Muscle of back (tissue), 13 donors: Measurements from ENCODE around the gene CMPK1. TPM values are rescaled to one million over a fixed set of nuclear protein-coding genes. Genes with fewer than 3 reads are reported as not detected.
"Not testable (repeated sequence)": the region's sequence is repeated elsewhere in the genome, so short reads cannot be mapped to it uniquely, and the experiment has no call there.

Source experiments
- DNase-seq, 3 donors: peaks; one replicate each; pipeline versions ENCODE4 v3.0.0 to v3.0.0-alpha.2; 2013
- long read RNA-seq, 9 donors: transcript quantifications; one replicate each; lab custom pipeline, GENCODE V29; 2026
- polyA plus RNA-seq, 10 donors: library from polyadenylated mRNA; unstranded; fragments of 120-200 nt; gene quantifications; one replicate each; pipeline ENCODE4 v1.2.1, GENCODE V29; 2013; ENCODE audit not compliant: insufficient read length in 10 of 10

Gene CMPK1, protein sequence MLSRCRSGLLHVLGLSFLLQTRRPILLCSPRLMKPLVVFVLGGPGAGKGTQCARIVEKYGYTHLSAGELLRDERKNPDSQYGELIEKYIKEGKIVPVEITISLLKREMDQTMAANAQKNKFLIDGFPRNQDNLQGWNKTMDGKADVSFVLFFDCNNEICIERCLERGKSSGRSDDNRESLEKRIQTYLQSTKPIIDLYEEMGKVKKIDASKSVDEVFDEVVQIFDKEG
- 10 to 100 TPM; 58.8 to 77.3 (median 70.8) TPM for polyA plus RNA-seq
- long read RNA-seq, donor 1, transcript CMPK1-203 (6 exons, 2,930 nt): major isoform, 20 of 20 reads
- long read RNA-seq, donor 1, partial matches to known transcripts: 0 of 20 reads
- long read RNA-seq, donor 1, other reads (novel, unspliced or antisense): 0 of 20 reads
- long read RNA-seq, donor 2, transcript CMPK1-203 (6 exons, 2,930 nt): major isoform, 21 of 38 reads
- long read RNA-seq, donor 2, partial matches to known transcripts: 17 of 38 reads
- long read RNA-seq, donor 2, other reads (novel, unspliced or antisense): 0 of 38 reads
- long read RNA-seq, donor 3: 0 reads
- long read RNA-seq, donor 4, transcript CMPK1-203 (6 exons, 2,930 nt): major isoform, 25 of 25 reads
- long read RNA-seq, donor 4, partial matches to known transcripts: 0 of 25 reads
- long read RNA-seq, donor 4, other reads (novel, unspliced or antisense): 0 of 25 reads
- long read RNA-seq, donor 5, transcript CMPK1-203 (6 exons, 2,930 nt): major isoform, 30 of 32 reads
- long read RNA-seq, donor 5, partial matches to known transcripts: 0 of 32 reads
- long read RNA-seq, donor 5, other reads (novel, unspliced or antisense): 0 of 32 reads
- long read RNA-seq, donor 6, transcript CMPK1-203 (6 exons, 2,930 nt): major isoform, 24 of 25 reads
- long read RNA-seq, donor 6, partial matches to known transcripts: 0 of 25 reads
- long read RNA-seq, donor 6, other reads (novel, unspliced or antisense): 0 of 25 reads
- long read RNA-seq, donor 7, transcript CMPK1-203 (6 exons, 2,930 nt): major isoform, 20 of 22 reads
- long read RNA-seq, donor 7, partial matches to known transcripts: 0 of 22 reads
- long read RNA-seq, donor 7, other reads (novel, unspliced or antisense): 0 of 22 reads
- long read RNA-seq, donor 8, transcript CMPK1-203 (6 exons, 2,930 nt): major isoform, 19 of 19 reads
- long read RNA-seq, donor 8, partial matches to known transcripts: 0 of 19 reads
- long read RNA-seq, donor 8, other reads (novel, unspliced or antisense): 0 of 19 reads
- long read RNA-seq, donor 9, partial matches to known transcripts: 0 of 5 reads
- long read RNA-seq, donor 9, other reads (novel, unspliced or antisense): 0 of 5 reads

DNA sequence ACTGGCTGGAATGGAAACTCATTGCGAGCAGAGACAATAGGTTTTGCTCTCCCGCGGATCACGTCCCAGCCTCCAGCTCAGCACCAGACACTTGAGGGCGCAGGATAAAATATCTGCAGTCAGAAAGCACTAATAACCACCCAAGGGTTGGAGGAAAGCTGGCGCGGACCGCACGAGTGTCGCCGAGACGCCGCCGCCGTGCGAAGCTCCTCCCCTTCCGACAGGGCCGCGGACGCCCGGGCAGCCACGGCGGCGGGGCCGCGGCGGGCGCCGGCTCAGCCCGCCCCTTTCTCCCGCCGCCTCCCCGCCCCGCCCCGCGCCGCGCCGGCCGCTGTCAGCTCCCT lies at the start of gene CMPK1:
Gene CMPK1, plus strand, starts transcription at position 213 of the 344 bp plus-strand sequence. CDS start 156 bp downstream, outside the sequence.
- peak; percentile 83 to 93 (median 88) for DNase-seq

DNA sequence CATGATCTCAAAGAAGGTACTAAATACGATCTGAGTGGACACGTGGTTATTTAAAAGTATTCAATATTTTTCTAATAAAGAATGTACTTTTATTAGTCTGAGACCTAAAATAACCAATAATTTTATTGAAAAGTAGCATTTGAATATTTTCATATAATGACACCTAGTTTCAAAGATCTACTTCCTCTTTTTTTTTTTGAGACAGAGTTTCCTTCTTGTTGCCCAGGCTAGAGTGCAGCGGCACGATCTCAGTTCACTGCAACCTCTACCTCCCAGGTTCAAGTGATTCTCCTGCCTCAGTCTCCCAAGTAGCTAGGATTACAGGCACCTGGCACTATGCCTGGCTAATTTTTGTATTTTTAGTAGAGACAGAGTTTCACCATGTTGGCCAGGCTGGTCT lies 45.5 kb upstream of the CMPK1 start:
- not testable (repeated sequence) for DNase-seq

DNA sequence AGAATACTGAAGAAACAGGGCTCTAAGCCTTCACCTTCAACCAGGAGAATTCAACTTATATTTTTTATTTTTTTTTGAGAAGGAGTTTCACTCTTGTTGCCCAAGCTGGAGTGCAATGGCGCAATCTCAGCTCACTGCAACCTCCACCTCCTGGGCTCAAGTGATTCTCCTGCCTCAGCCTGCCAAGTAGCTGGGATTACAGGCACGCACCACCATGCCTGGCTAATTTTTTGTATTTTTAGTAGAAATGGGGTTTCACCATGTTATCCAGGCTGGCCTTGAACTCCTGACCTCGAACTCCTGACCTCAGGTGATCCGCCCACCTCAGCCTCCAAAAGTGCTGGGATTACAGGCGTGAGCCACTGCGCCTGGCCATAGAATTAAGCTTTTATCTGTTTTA lies 38.7 kb upstream of the CMPK1 start:
- DNase-seq: not testable (repeated sequence)

DNA sequence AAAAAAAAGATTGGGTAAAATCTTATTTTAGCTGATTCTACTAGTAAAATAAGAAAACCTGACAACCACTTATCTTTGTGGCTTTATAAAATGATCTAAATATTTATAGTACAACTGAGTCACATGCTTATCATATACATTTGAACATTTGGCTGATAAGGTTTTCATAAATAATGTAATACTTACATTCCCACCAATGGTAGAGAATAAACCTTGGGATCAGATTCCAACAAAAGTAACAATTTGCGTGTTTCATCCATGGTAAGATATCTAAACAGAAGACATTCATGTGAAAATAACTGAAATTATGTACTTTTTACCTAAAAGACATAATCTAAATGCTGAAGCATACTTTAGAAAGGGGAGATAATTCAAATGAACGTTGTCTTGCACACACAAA lies 38.0 kb upstream of the CMPK1 start:
- no peak for DNase-seq

DNA sequence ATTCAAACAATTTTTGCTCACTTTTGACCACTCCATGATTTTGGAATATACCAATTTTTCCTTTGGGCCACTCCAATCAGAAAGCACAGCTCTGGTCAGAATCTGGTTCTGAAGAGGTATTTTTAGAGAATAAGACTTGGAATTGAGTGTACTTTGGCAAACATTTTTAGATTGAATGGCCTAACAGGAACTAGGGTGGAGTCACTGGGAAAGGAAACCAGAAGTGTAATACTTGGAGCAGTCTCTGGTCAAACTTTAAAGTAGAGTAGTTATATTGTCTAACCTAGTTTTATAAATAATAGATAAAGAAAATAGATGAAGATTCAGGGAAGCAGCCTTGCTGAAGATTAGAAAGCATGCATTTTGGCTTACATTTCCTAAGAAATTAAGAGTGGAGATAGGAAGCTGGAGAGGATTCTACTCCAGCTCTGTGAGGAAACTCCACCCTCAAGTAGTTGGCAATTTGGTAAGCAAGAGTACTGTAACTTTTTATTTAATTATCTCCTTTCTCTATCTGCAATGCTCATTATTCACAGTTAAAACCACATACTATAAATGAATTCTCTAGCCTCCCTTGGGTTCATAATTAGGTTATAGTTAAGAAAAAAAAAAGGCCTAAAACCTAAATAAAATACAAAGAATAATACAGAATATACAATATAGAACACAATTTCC lies 35.4 kb upstream of the CMPK1 start:
- DNase-seq: no peak

DNA sequence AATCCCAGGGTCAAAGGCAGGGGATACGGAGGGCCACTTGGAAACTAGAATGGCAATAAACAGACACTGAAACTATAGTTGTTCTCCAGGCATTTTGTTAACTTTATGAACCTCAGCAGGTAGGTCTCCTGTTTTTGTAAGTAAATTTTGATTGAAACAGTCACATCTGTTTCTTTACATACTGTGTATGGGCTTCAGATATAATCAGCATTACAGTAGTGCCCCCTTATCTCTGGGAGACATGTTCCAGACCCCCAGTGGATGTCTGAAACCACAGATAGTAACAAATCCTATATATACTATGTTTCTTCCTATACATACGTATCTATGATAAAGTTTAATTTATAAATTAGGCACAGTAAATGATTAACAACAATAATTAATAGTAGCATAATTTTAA lies 31.1 kb upstream of the CMPK1 start:
- DNase-seq: no peak

DNA sequence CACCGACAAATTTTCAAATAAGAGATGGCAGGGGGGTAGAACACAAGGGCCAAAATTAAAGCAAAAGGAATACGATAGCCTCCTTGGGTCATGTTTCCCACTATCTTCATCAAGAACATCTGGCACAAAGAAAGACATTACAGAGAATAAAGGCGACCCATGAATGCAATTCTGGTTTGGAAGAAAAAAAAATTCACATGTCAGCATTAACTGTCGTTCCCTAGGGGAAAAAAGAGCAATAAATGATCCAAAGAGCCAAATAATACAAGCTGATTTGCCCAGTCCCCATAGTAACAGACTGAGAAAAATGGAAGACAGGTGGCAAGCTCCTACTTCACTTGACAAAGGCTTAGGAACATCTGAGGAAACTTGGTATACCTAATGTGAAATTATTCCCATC lies 24.2 kb upstream of the CMPK1 start:
- no peak for DNase-seq

DNA sequence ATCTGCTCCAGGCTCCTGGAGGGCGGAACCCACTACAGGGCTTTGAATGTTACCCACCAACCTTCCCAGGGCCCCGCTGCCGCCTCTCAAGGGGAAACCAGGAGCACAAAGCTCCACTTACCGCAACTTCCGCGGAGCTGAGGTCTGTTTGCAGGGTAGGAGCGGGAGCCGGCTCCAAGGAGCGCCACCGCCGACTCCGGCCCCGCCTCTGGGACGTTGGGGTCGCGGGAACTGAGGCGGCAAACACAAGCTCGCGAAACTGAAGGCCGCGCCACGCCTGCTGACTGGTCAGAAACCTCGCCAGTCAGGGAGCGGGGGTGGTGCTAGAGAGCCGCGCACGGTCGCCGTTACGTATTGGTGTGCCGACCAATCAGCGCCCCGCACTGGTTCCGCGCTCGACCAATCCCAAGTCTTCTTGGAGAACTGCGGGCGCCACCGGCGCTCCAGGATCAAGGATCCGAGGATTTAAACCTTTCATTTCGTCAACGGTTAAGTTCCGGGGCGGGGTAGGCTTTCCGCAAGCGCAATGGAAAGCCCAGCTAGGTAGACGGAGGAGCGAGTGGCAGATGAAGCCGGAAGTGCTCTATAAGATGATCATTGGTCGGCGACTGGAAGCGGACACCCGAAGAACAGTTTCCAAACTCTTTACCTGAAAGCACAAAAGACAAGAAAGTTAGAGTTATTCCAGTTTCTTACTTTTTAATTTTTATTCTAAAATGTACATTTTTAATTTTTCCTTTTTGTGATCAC lies 19.5 kb upstream of the CMPK1 start, which contains the start of gene STIL:
Gene STIL, minus strand, starts transcription at position 233 of the 750 bp plus-strand sequence. CDS start 3,828 bp downstream, outside the sequence.
- peak; percentile 99 for DNase-seq

DNA sequence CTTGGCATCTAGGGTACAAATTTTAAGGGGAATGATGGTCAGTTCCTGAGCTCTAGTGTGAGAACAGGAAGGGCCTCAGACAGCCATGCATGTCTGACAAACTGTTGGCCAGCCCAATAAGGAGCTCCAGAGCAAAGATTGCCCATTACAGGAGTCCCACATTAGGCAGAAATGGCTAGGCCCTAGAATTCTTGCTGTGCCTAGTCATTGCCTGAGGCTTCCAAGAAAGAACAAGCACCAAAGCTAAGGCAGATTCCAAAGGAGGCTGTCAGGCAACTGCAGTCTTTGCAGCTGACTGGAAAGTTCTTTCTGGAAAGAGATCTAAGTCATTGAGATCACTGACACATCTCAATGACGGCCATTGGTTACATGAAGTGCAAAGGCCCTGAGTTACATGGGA lies 15.7 kb upstream of the CMPK1 start:
- DNase-seq: peak in 1 of 3 donors; percentile 71

DNA sequence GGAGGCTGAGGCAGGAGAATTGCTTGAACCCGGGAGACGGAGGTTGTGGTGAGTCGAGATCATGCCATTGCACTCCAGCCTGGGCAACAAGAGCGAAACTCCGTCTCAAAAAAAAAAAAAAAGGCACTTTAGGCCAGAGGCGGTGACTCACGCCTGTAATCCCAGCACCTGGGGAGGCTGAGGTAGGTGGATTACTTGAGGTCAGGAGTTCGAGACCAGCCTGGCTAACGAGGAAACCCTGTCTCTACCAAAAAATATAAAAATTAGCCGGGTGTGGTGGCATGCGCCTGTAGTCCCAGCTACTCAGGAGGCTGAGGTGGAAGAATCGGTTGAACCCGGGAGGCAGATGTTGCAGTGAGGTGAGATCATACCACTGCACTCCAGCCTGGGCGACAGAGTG lies 13.6 kb upstream of the CMPK1 start:
- DNase-seq: not testable (repeated sequence)

DNA sequence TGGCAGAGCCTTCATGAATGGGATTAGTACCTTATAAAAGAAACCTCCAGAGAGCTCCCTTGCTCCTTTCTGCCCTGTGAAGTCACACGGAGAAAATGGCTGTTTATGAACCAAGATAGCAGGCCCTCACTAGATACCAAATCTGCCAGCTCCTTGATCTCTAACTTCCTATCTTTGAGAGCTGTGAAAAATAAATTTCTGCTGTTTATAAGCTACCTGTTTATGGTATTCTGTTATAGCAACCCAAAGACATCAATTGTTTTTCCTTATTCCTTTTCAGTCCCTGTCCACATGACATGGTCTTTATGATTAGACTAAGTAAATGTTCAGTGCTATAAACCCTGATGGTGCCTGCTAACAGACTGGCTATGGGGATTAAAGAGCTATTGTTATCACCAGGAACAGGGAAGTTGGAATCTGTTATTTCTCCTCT lies 10.0 kb upstream of the CMPK1 start:
- no peak for DNase-seq

DNA sequence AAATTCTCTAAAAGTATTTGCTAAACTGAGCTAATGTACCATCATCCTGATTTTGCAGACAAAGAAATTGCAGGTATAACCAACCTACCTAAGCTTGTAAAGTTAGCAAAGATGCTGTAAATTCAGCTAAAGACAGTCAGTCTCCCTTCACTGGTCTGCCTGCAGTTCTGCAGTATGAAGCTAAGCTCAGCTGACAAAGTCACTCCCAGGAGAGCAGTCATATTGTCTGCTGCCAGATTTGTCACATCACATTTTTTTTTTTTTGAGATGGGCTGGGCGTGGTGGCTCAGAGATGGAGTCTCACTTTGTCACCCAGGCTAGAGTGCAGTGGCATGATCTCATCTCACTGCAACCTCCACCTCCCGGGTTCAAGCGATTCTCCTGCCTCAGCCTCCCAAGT lies 8.9 kb upstream of the CMPK1 start:
- no peak for DNase-seq

DNA sequence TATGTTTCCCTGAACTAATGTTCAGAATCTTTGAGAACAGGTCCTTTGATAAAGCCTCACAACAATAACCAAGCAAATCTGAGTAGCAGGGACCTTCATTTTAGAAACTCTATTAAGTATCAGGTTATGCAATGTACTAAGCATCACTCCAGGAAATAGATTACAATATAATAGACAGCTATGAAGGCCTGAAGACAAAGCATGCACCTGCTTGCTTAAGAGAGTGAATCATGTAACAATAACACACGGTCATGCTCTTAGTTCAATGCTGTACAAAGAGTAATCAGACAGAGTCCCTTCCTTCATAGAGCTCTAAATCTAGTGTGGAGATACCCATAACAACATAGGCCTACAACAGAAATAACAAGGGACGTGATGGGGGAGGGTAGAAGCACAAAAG lies 8.1 kb upstream of the CMPK1 start:
- no peak for DNase-seq

DNA sequence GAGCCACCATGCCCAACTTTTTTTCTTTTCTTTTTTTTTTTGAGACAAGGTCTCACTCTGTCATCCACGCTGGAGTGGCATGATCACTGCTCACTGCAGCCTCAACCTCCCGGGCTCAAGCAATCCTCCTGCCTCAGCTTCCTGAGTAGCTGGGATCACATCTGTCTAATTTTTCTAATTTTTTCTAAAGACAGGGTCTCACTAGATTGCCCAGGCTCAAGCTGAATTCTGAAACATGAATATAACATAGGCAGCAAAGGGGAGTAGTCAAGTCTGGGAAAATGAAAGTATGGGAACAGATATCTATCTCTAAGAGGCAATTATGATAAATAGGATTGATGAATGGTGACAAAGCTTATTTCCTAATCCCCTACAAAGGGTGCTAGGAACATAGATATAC lies 7.3 kb upstream of the CMPK1 start:
- no peak for DNase-seq

DNA sequence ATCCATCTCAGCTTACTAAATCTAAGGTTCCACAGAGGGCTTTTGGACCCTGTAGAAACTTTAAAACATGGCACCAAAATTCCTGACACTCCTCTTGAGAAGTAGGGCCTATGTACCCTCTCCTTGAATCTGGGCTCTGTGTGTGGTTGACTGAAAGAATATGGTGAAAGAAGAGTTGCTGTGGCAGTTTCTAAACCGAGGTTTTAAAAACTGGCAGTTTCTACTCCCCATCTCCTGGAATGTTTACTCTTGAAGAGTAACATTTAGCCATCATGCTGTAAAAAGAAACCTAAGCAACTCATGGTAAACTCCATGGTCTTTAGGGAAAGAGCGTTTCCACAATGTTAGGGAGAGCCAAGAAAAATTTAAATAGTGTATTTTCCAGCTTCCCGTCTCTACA lies 4.6 kb upstream of the CMPK1 start:
- no peak for DNase-seq

DNA sequence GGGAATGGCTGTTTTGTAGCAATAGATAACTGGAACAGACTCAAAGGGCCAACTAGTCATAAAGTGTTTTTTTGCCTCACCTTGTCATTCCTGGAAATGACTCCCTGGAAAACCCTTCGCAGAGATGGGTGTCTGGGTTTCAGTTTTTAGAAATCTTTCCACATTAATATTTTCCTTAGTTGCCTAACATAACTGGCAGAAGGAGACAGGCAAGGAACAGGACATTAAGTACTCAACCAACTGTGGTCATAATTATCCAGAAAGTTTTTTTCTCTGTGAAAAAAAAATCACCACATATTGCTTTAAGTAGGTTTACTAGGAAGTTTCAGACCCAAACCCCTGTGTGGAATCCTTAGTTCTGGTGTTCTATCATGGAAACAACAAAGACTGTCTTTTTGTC lies 3.4 kb upstream of the CMPK1 start:
- no peak for DNase-seq

DNA sequence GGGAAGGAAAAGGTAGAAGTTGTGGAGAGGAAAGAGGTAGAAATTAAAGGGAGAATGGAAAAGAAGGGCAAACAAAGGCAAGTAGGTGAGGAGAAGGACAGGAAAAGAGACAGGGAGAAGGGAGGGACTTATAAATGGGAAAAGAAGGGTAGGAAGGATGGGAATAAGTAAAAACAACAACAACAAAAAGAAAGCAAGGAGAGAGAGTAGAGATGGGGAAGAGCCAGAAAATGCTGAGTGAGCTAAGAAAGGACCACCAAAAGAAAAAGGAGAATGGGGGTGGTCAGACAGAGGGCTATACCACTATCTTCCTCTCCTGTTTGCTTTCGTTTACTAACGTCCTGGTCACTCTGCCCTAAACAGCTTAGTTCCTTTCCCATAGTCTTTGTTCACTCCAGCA lies 1.7 kb upstream of the CMPK1 start:
- DNase-seq: no peak

DNA sequence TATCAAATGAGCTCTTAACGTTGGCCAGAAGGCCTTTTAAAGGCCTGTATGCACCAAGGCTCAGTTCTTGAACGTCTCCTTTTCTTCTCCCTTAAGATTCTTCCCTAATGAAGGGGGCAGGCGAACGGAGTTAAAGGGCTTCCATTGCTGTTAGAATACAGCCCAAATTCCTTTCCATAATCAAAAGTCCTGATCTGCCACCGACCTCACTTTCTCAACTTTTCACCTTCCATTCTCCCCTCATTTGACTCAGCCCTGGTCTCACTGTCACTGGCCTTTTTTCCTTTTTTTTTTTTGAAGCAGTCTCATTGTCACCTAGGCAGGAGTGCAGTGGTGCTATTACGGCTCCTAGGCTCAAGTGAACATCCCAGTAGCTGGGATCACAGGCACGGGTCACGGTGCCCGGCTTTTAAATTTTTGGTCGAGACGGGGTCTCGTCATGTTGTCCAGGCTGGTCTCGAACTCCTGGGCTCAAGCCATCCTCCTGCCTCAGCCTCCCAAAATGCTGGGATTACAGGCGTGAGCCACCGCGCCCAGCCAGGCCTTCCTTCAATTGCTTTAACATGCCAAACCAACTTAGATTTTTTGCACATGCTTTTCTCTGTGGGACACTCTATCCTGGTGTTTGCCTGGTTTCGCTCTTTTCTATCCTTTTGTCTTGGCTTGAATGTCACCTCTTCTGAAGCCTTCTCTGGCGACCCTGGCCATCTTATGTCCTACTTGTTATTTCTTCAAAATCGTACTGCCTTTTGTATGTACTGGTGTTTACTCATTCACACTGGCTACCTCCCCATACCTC lies 612 bp upstream of the CMPK1 start:
- DNase-seq: no peak

DNA sequence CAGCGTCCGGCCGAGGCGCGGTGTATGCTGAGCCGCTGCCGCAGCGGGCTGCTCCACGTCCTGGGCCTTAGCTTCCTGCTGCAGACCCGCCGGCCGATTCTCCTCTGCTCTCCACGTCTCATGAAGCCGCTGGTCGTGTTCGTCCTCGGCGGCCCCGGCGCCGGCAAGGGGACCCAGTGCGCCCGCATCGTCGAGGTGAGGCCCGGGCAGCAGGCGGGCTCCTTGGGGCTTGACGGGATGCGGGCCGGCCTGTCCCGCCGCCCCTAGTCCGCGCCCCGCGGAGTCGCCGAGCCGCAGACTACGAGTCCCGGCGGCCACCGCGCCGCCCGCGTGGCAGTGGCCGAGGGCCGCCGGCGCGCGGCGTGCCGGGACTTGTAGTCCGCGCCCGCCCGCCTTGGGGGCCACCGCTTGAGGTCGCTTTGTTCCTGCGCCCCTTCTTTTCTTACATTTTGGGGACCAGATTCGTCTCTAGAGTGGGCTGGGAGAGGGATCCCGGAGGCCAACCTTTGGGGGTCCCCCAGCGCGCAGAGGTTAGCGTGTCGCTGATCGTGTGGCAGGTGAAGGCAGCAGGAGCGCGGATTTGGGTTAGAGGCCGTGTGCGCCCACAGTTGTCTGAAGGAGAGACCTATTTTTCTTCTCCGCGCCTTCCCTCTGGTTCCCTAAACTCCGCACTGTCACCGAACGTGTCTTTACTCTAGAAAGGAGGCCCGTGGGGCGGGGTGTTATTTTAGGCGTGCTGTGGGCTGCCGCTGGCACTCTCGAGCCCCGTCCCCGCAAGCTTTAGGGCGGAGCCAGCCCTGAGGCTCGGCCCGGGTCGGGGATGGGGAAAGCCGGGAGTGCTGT lies 553 bp downstream of the CMPK1 start:
- DNase-seq: peak; percentile 83 to 96 (median 90)
